Endothelial cell of umbilical vein (primary cell): ENCODE data around the gene VSIG1. TPM values are rescaled to one million over a fixed set of nuclear protein-coding genes. Genes with fewer than 3 reads are reported as not detected.

ENCODE experiments used
- BruUV-seq: library from RNA; stranded (reverse); fragments of 400-500 nt; replicated peaks from 2 replicates; lab custom pipeline; 2021; lab: Mats Ljungman, UMichigan
- CTCF ChIA-PET: fragments of 300-600, 350-600 bp; sonication (Branson Sonifier 250); formaldehyde crosslinking; loops from one replicate; lab custom pipeline; 2021; ENCODE audit warnings: antibody characterized with exemption, inconsistent platforms; lab: Charles Lee
- POLR2A ChIA-PET: fragments of 300-600, 350-600 bp; sonication (Branson Sonifier 250); formaldehyde crosslinking; loops from one replicate; lab custom pipeline; 2021; ENCODE audit warnings: antibody characterized with exemption, inconsistent platforms; lab: Charles Lee
- DNase-seq: peaks from one replicate; pipeline ENCODE4 v3.0.0-alpha.2; 2011; ENCODE audit warnings: low read depth, low spot score
- FAIRE-seq: peaks from 2 replicates; lab custom pipeline; 2011; peaks lifted over from hg19 to GRCh38; lab: Jason Lieb, UNC
- H2AFZ ChIP-seq: 2 replicates; pipeline ENCODE4 v1.6.0; 2012; ENCODE audit warnings: low read depth, low read length, control low read depth, inconsistent platforms
- H3K27ac ChIP-seq: 2 replicates; pipeline ENCODE4 v1.5.1; 2011; ENCODE audit warnings: low read depth, mild to moderate bottlenecking, control low read depth, low read length, moderate library complexity; ENCODE audit not compliant: insufficient read depth
- H3K27me3 ChIP-seq, 2 experiments: 2 replicates each; pipeline versions ENCODE4 v1.6.0 to v1.6.1; 2011; ENCODE audit warnings: low read length in 2 of 2, mixed read lengths in 1 of 2; ENCODE audit not compliant: control insufficient read depth in 2 of 2, insufficient read depth in 2 of 2
- H3K36me3 ChIP-seq, 2 experiments: 2 replicates in 1 of 2; 3 replicates in 1 of 2; pipeline ENCODE4 v1.5.1; 2011; ENCODE audit warnings: low read length in 2 of 2, mild to moderate bottlenecking in 1 of 2, moderate library complexity in 1 of 2; ENCODE audit not compliant: control insufficient read depth in 2 of 2, insufficient read depth in 2 of 2; ENCODE audit errors: extremely low read depth in 1 of 2
- H3K4me1 ChIP-seq: 3 replicates; pipeline ENCODE4 v1.5.1; 2011; ENCODE audit warnings: mild to moderate bottlenecking, low read length; ENCODE audit not compliant: control insufficient read depth, insufficient read depth; ENCODE audit errors: extremely low read depth
- H3K4me2 ChIP-seq: 2 replicates; pipeline ENCODE4 v1.6.1; 2011; ENCODE audit warnings: low read length, control low read depth, mixed read lengths; ENCODE audit not compliant: insufficient read depth
- H3K4me3 ChIP-seq, 3 experiments: fragments of 200-600 bp in 1 of 3; sonication (generic), shearing (Covaris generic) in 1 of 3; replicated peaks in 1 of 3; 2 replicates each; pipeline ENCODE4 v1.5.1; 2011 to 2016; ENCODE audit warnings: control low read depth in 3 of 3, low read length in 3 of 3, mild to moderate bottlenecking in 2 of 3, inconsistent platforms in 1 of 3, low read depth in 1 of 3, moderate library complexity in 1 of 3; ENCODE audit not compliant: insufficient read depth in 1 of 3
- H3K79me2 ChIP-seq: 2 replicates; pipeline ENCODE4 v1.6.0; 2012; ENCODE audit warnings: low read length, inconsistent platforms; ENCODE audit not compliant: control insufficient read depth, insufficient read depth
- H3K9ac ChIP-seq: replicated peaks from 2 replicates; pipeline ENCODE3; 2011; ENCODE audit warnings: low read length, control low read depth; ENCODE audit not compliant: insufficient read depth; ENCODE audit errors: extremely low read depth
- H3K9me1 ChIP-seq: replicated peaks from 3 replicates; pipeline ENCODE4 v1.6.0; 2011; ENCODE audit warnings: mild to moderate bottlenecking, low read length; ENCODE audit not compliant: control insufficient read depth, insufficient read depth; ENCODE audit errors: extremely low read depth
- H3K9me3 ChIP-seq: replicated peaks from 2 replicates; pipeline ENCODE4 v1.5.1; 2012; ENCODE audit warnings: low read length, inconsistent platforms; ENCODE audit not compliant: control insufficient read depth, insufficient read depth
- H4K20me1 ChIP-seq: replicated peaks from 2 replicates; pipeline ENCODE3; 2011; ENCODE audit warnings: mild to moderate bottlenecking, low read length; ENCODE audit not compliant: control insufficient read depth, insufficient read depth; ENCODE audit errors: extremely low read depth
- EZH2 ChIP-seq: IDR thresholded peaks from 2 replicates; pipeline ENCODE4 v1.6.1; 2012; ENCODE audit warnings: borderline replicate concordance, low read depth, mild to moderate bottlenecking, moderate library complexity, low read length, inconsistent platforms; ENCODE audit not compliant: severe bottlenecking
- FOS ChIP-seq: IDR thresholded peaks from 2 replicates; pipeline ENCODE4 v1.6.1; 2011; ENCODE audit warnings: mild to moderate bottlenecking, low read length, moderate library complexity, borderline replicate concordance; ENCODE audit not compliant: insufficient read depth
- GATA2 ChIP-seq: IDR thresholded peaks from 2 replicates; pipeline ENCODE4 v1.7.0; 2011; ENCODE audit warnings: low read depth, mild to moderate bottlenecking, moderate library complexity, mixed read lengths, low read length; ENCODE audit not compliant: insufficient read length, insufficient read depth
- JUN ChIP-seq: IDR thresholded peaks from 2 replicates; pipeline ENCODE4 v1.6.1; 2011; ENCODE audit warnings: borderline replicate concordance, low read depth; ENCODE audit not compliant: insufficient read length, insufficient read depth
- MYC ChIP-seq: IDR thresholded peaks from one replicate; pipeline ENCODE4 v1.6.1; 2011; ENCODE audit warnings: mild to moderate bottlenecking, low read depth, low read length
- POLR2A ChIP-seq: IDR thresholded peaks from 2 replicates; pipeline ENCODE4 v1.6.1; 2012; ENCODE audit warnings: low read depth, mild to moderate bottlenecking, control low read depth, low read length
- POLR2AphosphoS5 ChIP-seq: IDR thresholded peaks from 2 replicates; pipeline ENCODE4 v1.6.1; 2012; ENCODE audit warnings: low read depth, mild to moderate bottlenecking, control low read depth, low read length, moderate library complexity; ENCODE audit not compliant: insufficient read depth
- dilution Hi-C: fragments of 300-500 bp; cut with MboI; formaldehyde crosslinking; loops from one replicate; pipeline ENCODE4 v1.15.0; 2019; ENCODE audit warnings: low sequenced_read_pairs; ENCODE audit not compliant: extremely low pct_ligation_motif_present
- intact Hi-C: fragments of 100-400 bp; cut with micrococcal nuclease; formaldehyde crosslinking; loops from one replicate; pipeline ENCODE4 v1.10.0; 2022
- polyA plus RNA-seq, 4 experiments: library from polyadenylated mRNA; depleted of rRNA in 3 of 4; stranded (reverse) in 3 of 4; unstranded in 1 of 4; fragments of >200 nt; gene quantifications; 2 replicates each; pipeline versions ENCODE4 v1.2.1 to v1.2.3, GENCODE V29; 2011 to 2012; ENCODE audit warnings: missing spikeins in 1 of 4
- total RNA-seq: library from RNA; stranded (reverse); gene quantifications from 2 replicates; pipeline ENCODE4 v1.2.3, GENCODE V29; 2021
- TF ChIP-seq, protein P1 (sequence below): IDR thresholded peaks from 2 replicates; pipeline ENCODE4 v1.6.1; 2011; ENCODE audit not compliant: insufficient read depth, insufficient read length
- TF ChIP-seq, protein P2 (sequence below), 2 donors: IDR thresholded peaks; 1 replicate in 1 of 2; 2 replicates in 1 of 2; pipeline ENCODE4 v1.5.1; 2011; ENCODE audit warnings: low read length in 2 of 2, mild to moderate bottlenecking in 2 of 2, moderate library complexity in 2 of 2, control low read depth in 1 of 2, inconsistent platforms in 1 of 2, low read depth in 1 of 2; ENCODE audit not compliant: insufficient read depth in 1 of 2; ENCODE audit errors: extremely low read depth in 1 of 2

VSIG1 gene
- total and polyA plus RNA-seq, 2 donors (not counting 3 experiments of a cell fraction or from before 2014, with no cell fraction given): 1.5 to 2.1 TPM

- dilution Hi-C loops (no loop called here), intact Hi-C loops (no loop called here)
- FAIRE-seq: no peak
- Histone ChIP-seq H4K20me1 (no peaks in the 10 kb centered on the region), H3K36me3 (no peaks in the 10 kb centered on the region), H3K9me1 (no peaks in the 10 kb centered on the region), H3K79me2 (no peaks in the 10 kb centered on the region), H3K27me3 (no peaks in the 10 kb centered on the region), H3K9me3 (no peaks in the 10 kb centered on the region), H3K27ac (no peak overlapping the region), H3K9ac (no peak overlapping the region), H3K4me2 (no peak overlapping the region), H3K4me1 (peaks cover 20% of the 10 kb centered on the region), H2AFZ (no peak overlapping the region), H3K4me3 (no peak overlapping the region)
- BruUV-seq: no TSS peak
- CTCF ChIA-PET: no interaction called here
- POLR2A ChIA-PET: no interaction called here
- no peak for DNase-seq
- TF ChIP-seq POLR2AphosphoS5: no peak
- no peak for TF ChIP-seq FOS
- TF ChIP-seq GATA2: no peak
- TF ChIP-seq EZH2: no peak
- TF ChIP-seq, protein P1, sequence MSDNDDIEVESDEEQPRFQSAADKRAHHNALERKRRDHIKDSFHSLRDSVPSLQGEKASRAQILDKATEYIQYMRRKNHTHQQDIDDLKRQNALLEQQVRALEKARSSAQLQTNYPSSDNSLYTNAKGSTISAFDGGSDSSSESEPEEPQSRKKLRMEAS: no peak
- no peak for TF ChIP-seq JUN
- TF ChIP-seq, protein P2, sequence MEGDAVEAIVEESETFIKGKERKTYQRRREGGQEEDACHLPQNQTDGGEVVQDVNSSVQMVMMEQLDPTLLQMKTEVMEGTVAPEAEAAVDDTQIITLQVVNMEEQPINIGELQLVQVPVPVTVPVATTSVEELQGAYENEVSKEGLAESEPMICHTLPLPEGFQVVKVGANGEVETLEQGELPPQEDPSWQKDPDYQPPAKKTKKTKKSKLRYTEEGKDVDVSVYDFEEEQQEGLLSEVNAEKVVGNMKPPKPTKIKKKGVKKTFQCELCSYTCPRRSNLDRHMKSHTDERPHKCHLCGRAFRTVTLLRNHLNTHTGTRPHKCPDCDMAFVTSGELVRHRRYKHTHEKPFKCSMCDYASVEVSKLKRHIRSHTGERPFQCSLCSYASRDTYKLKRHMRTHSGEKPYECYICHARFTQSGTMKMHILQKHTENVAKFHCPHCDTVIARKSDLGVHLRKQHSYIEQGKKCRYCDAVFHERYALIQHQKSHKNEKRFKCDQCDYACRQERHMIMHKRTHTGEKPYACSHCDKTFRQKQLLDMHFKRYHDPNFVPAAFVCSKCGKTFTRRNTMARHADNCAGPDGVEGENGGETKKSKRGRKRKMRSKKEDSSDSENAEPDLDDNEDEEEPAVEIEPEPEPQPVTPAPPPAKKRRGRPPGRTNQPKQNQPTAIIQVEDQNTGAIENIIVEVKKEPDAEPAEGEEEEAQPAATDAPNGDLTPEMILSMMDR (IDR thresholded peaks at IDR 0.05; ENCODE audit: extremely low read depth in 1 of 2, insufficient read depth in 1 of 2, low read depth in 1 of 2, low read length in 2 of 2): no peak
- no peak for TF ChIP-seq POLR2A
- TF ChIP-seq MYC: no peak
These were observed 11.9 kb upstream of the VSIG1 start for GRCh38 chrX:108032944-108033343.
